CD14-positive monocyte (primary cell): ENCODE results near the gene GEMIN8. TPM values are rescaled to one million over a fixed set of nuclear protein-coding genes. Genes with fewer than 3 reads are reported as not detected.

Source experiments
- DNase-seq, 3 donors: peaks; one replicate each; pipeline ENCODE4 v3.0.0-alpha.2; 2011 to 2022
- H2AFZ ChIP-seq: 2 replicates; pipeline ENCODE4 v1.6.0; 2012; ENCODE audit warnings: mild to moderate bottlenecking, low read depth, low read length, inconsistent platforms; ENCODE audit not compliant: insufficient read depth, poor library complexity, severe bottlenecking
- H3K27ac ChIP-seq, 2 donors: 1 replicate in 1 of 2; 2 replicates in 1 of 2; pipeline ENCODE4 v1.5.1; 2012 to 2013; ENCODE audit warnings: low read length in 2 of 2, control low read depth in 1 of 2, inconsistent platforms in 1 of 2, low read depth in 1 of 2, mild to moderate bottlenecking in 1 of 2
- H3K27me3 ChIP-seq, 2 donors: one replicate each; pipeline versions ENCODE4 v1.6.0 to v1.6.1; 2011 to 2013; ENCODE audit warnings: low read length in 2 of 2; ENCODE audit not compliant: control insufficient read depth in 2 of 2, insufficient read depth in 2 of 2
- H3K36me3 ChIP-seq, 2 donors: replicated peaks in 1 of 2; 1 replicate in 1 of 2; 2 replicates in 1 of 2; pipeline versions ENCODE4 v1.5.1 to v1.6.1; 2012 to 2013; ENCODE audit warnings: low read length in 2 of 2, control low read depth in 1 of 2, inconsistent platforms in 1 of 2, mild to moderate bottlenecking in 1 of 2; ENCODE audit not compliant: insufficient read depth in 2 of 2, control insufficient read depth in 1 of 2
- H3K4me1 ChIP-seq, 2 donors: 1 replicate in 1 of 2; 2 replicates in 1 of 2; pipeline versions ENCODE4 v1.5.1 to v1.6.1; 2012 to 2013; ENCODE audit warnings: low read length in 2 of 2, control low read depth in 1 of 2, inconsistent platforms in 1 of 2, mild to moderate bottlenecking in 1 of 2, moderate library complexity in 1 of 2; ENCODE audit not compliant: insufficient read depth in 2 of 2, control insufficient read depth in 1 of 2
- H3K4me2 ChIP-seq: replicated peaks from 2 replicates; pipeline ENCODE3; 2012; ENCODE audit warnings: low read length, moderate library complexity, mild to moderate bottlenecking; ENCODE audit not compliant: poor library complexity, severe bottlenecking; ENCODE audit errors: extremely low read depth
- H3K4me3 ChIP-seq, 3 experiments: fragments of 200-600 bp in 1 of 3; sonication (generic) in 1 of 3; replicated peaks in 1 of 3; 1 replicate in 2 of 3; 2 replicates in 1 of 3; pipeline ENCODE4 v1.5.1; 2011 to 2013; ENCODE audit warnings: low read length in 3 of 3, mild to moderate bottlenecking in 3 of 3, control low read depth in 2 of 3, low read depth in 2 of 3, inconsistent platforms in 1 of 3, moderate library complexity in 1 of 3
- H3K79me2 ChIP-seq: 2 replicates; pipeline ENCODE4 v1.6.0; 2012; ENCODE audit warnings: mild to moderate bottlenecking, control low read depth, inconsistent platforms, low read length, moderate library complexity; ENCODE audit not compliant: insufficient read depth
- H3K9ac ChIP-seq: 2 replicates; pipeline ENCODE4 v1.6.0; 2017; ENCODE audit warnings: low read length, mild to moderate bottlenecking; ENCODE audit not compliant: insufficient read depth, poor library complexity, severe bottlenecking
- H3K9me3 ChIP-seq, 2 donors: replicated peaks in 1 of 2; 1 replicate in 1 of 2; 2 replicates in 1 of 2; pipeline versions ENCODE4 v1.5.1 to v1.6.1; 2012 to 2013; ENCODE audit warnings: low read length in 2 of 2, control low read depth in 1 of 2; ENCODE audit not compliant: control insufficient read depth in 1 of 2, insufficient read depth in 1 of 2
- H4K20me1 ChIP-seq: 2 replicates; pipeline ENCODE4 v1.6.0; 2012; ENCODE audit warnings: mild to moderate bottlenecking, low read length, control low read depth, moderate library complexity; ENCODE audit not compliant: insufficient read depth
- H3K27ac Mint-ChIP-seq, 7 donors: one replicate each; pipeline ENCODE4 v1.8.0; 2020; ENCODE audit warnings: mild to moderate bottlenecking in 7 of 7, mixed read lengths in 7 of 7, moderate library complexity in 6 of 7, inconsistent platforms in 2 of 7
- H3K27me3 Mint-ChIP-seq, 3 donors: one replicate each; pipeline ENCODE4 v1.8.0; 2021 to 2022; ENCODE audit warnings: low read depth in 3 of 3, mild to moderate bottlenecking in 3 of 3, mixed read lengths in 3 of 3, moderate library complexity in 3 of 3, inconsistent platforms in 1 of 3
- H3K36me3 Mint-ChIP-seq, 2 donors: one replicate each; pipeline ENCODE4 v1.8.0; 2020; ENCODE audit warnings: mixed read lengths in 2 of 2, inconsistent platforms in 1 of 2, mild to moderate bottlenecking in 1 of 2
- H3K4me1 Mint-ChIP-seq: one replicate; pipeline ENCODE4 v1.8.0; 2020; ENCODE audit warnings: mild to moderate bottlenecking, mixed read lengths
- H3K4me3 Mint-ChIP-seq, 2 donors: one replicate each; pipeline ENCODE4 v1.8.0; 2020; ENCODE audit warnings: mild to moderate bottlenecking in 2 of 2, mixed read lengths in 2 of 2, moderate library complexity in 1 of 2
- H3K9me3 Mint-ChIP-seq, 7 donors: one replicate each; pipeline ENCODE4 v1.8.0; 2020 to 2022; ENCODE audit warnings: mixed read lengths in 7 of 7, mild to moderate bottlenecking in 6 of 7, moderate library complexity in 6 of 7, inconsistent platforms in 2 of 7
- WGBS: methylation state at CpG from one replicate; pipeline ENCODE4 v1.1.5; 2013; ENCODE audit warnings: missing lambda C conversion rate; ENCODE audit not compliant: insufficient coverage; 5-methylcytosine and 5-hydroxymethylcytosine counted together
- intact Hi-C, 2 donors: fragments of 100-400 bp; cut with micrococcal nuclease; formaldehyde crosslinking; loops; one replicate each; pipeline versions ENCODE4 v1.15.0 to v1.15.1; 2023
- polyA plus RNA-seq, 3 donors: library from polyadenylated mRNA; depleted of rRNA in 1 of 3; unstranded in 2 of 3; stranded (reverse) in 1 of 3; fragments of 300-500 nt in 2 of 3; fragments of >200 nt in 1 of 3; fragmentation: Illumina TruSeq in 2 of 3; gene quantifications; 1 replicate in 2 of 3; 2 replicates in 1 of 3; pipeline ENCODE4 v1.2.3, GENCODE V29; 2012 to 2021
- TF ChIP-seq, protein P1 (sequence below): fragments of 200-600 bp; IDR thresholded peaks from one replicate; pipeline ENCODE4 v1.8.0; 2022; ENCODE audit warnings: antibody characterized with exemption, mild to moderate bottlenecking

Gene GEMIN8
- polyA plus RNA-seq, 3 donors = 10.9 to 15.0 (median 12.6) TPM

GRCh38 chrX:14027036-14027435, 2.7 kb downstream of the GEMIN8 start:
- H3K9ac ChIP-seq = no peak overlapping the region

DNA sequence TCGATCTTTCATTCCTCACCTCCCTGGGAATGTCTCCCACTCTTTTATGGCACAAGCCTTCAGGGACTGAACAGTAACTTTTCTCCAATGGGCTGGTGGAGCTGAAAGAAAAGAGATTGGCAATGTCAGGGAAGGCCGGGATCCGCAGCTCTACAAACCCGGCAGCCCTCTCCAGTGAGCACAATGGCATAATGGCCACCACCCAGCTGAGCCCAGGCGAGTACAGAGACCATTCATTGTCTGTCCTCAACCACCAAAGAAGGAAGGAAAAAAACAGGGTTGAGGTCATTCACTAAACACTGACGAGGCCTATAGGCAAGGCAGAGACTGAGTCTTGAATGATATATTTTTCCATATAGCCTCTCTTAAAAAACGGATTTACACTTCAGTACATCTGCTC, 3.6 kb downstream of the GEMIN8 start:
- WGBS = no CpG with 5 or more reads among the region's 7 CpGs
- no peak overlapping the region for H3K27ac Mint-ChIP-seq
- H3K9ac ChIP-seq = no peak overlapping the region
- no peak overlapping the region for H2AFZ ChIP-seq
- no peak overlapping the region for H3K4me3 Mint-ChIP-seq
- peaks cover 17% of the 10 kb centered on the region for H3K4me1 Mint-ChIP-seq
- H3K4me2 ChIP-seq = no peak overlapping the region
- H3K36me3 Mint-ChIP-seq = peaks cover 0 to 1% of the 10 kb centered on the region in 2 donors
- H3K36me3 ChIP-seq = no peaks in the 10 kb centered on the region
- intact Hi-C loops = no loop called here
- H4K20me1 ChIP-seq = no peaks in the 10 kb centered on the region
- H3K9me3 ChIP-seq = peaks cover 0 to 5% of the 10 kb centered on the region in 2 donors
- no peak overlapping the region for H3K27ac ChIP-seq
- peaks cover 0 to 20% of the 10 kb centered on the region in 2 donors for H3K27me3 ChIP-seq
- peaks cover 4% of the 10 kb centered on the region for H3K79me2 ChIP-seq
- H3K4me3 ChIP-seq = no peak overlapping the region
- TF ChIP-seq, protein P1, sequence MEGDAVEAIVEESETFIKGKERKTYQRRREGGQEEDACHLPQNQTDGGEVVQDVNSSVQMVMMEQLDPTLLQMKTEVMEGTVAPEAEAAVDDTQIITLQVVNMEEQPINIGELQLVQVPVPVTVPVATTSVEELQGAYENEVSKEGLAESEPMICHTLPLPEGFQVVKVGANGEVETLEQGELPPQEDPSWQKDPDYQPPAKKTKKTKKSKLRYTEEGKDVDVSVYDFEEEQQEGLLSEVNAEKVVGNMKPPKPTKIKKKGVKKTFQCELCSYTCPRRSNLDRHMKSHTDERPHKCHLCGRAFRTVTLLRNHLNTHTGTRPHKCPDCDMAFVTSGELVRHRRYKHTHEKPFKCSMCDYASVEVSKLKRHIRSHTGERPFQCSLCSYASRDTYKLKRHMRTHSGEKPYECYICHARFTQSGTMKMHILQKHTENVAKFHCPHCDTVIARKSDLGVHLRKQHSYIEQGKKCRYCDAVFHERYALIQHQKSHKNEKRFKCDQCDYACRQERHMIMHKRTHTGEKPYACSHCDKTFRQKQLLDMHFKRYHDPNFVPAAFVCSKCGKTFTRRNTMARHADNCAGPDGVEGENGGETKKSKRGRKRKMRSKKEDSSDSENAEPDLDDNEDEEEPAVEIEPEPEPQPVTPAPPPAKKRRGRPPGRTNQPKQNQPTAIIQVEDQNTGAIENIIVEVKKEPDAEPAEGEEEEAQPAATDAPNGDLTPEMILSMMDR = no peak
- peaks cover 10 to 15% of the 10 kb centered on the region in 2 donors for H3K4me1 ChIP-seq
- DNase-seq = no peak
- peaks cover 0 to 6% (median 4%) of the 10 kb centered on the region in 7 donors for H3K9me3 Mint-ChIP-seq
- peaks cover 0 to 38% (median 1%) of the 10 kb centered on the region in 3 donors for H3K27me3 Mint-ChIP-seq

More at GRCh38 chrX:14027036-14027435, 2.7 kb downstream of the GEMIN8 start:
- peaks cover 0 to 38% (median 1%) of the 10 kb centered on the region in 3 donors for H3K27me3 Mint-ChIP-seq
- peak overlapping the region in 1 of 7 donors; percentile 48 for H3K27ac Mint-ChIP-seq
- Histone ChIP-seq H3K27ac (no peak overlapping the region), H3K27me3 (peaks cover 0 to 22% of the 10 kb centered on the region in 2 donors), H2AFZ (no peak overlapping the region), H3K4me3 (no peak overlapping the region), H3K79me2 (peaks cover 4% of the 10 kb centered on the region), H3K9me3 (peaks cover 0 to 5% of the 10 kb centered on the region in 2 donors), H4K20me1 (no peaks in the 10 kb centered on the region), H3K36me3 (no peaks in the 10 kb centered on the region), H3K4me1 (peaks cover 10 to 15% of the 10 kb centered on the region in 2 donors), H3K4me2 (no peak overlapping the region)
- TF ChIP-seq, protein P1 = no peak
- peaks cover 0 to 6% (median 4%) of the 10 kb centered on the region in 7 donors for H3K9me3 Mint-ChIP-seq
- H3K36me3 Mint-ChIP-seq = peaks cover 0 to 1% of the 10 kb centered on the region in 2 donors
- intact Hi-C loops = no loop called here
- DNase-seq = no peak
- H3K4me1 Mint-ChIP-seq = peaks cover 17% of the 10 kb centered on the region
- H3K4me3 Mint-ChIP-seq = no peak overlapping the region
- WGBS = no CpG with 5 or more reads among the region's 1 CpG
